ENCODE measurements around the gene GREB1L.

GREB1L gene

DNA sequence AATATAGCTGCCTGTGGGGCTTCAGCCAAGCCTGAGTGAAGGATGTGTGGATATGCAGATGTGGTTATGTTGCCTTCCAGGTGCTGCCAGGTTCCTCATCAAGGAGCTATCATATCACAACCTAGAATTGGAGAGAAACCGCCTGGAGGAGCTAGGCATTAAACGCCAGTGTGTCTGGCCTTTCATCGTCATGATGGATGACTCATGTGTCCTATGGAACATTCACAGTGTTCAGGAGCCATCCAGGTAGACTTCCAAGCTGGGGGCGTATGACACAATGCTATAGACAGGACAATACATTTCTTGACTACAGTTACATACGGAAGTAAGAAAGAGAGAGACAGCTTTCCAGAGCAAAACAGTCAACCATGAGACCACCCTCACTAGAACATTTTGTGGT is 271.7 kb downstream of the GREB1L start:
- TF ChIP-seq, protein P1, sequence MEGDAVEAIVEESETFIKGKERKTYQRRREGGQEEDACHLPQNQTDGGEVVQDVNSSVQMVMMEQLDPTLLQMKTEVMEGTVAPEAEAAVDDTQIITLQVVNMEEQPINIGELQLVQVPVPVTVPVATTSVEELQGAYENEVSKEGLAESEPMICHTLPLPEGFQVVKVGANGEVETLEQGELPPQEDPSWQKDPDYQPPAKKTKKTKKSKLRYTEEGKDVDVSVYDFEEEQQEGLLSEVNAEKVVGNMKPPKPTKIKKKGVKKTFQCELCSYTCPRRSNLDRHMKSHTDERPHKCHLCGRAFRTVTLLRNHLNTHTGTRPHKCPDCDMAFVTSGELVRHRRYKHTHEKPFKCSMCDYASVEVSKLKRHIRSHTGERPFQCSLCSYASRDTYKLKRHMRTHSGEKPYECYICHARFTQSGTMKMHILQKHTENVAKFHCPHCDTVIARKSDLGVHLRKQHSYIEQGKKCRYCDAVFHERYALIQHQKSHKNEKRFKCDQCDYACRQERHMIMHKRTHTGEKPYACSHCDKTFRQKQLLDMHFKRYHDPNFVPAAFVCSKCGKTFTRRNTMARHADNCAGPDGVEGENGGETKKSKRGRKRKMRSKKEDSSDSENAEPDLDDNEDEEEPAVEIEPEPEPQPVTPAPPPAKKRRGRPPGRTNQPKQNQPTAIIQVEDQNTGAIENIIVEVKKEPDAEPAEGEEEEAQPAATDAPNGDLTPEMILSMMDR (IDR thresholded peaks at IDR 0.05; ENCODE audit: low read depth, low read length), result no peak
- H3K4me3 ChIP-seq (ENCODE audit: low read depth, low read length), result no peak overlapping the region

DNA sequence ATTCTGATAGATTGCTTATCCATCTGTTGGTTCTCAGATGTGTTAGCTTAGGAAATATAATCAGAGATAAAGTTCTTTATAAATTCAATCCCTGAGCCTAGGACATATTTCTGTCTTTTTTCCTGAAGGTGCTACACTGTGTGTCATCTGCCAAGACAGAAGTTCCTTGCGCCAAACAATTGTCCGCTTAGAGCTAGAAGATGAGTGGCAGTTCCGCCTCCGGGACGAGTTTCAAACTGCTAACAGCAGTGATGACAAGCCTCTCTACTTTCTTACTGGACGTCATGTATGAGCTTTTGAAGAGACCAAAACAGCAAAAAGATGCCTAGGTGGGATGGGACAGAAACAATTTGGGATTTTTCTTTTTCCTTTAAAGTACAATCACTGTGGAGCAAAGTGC is 280.5 kb downstream of the GREB1L start:
- no peak overlapping the region for H3K4me3 ChIP-seq (ENCODE audit: low read depth, low read length)
- TF ChIP-seq, protein P1 (IDR thresholded peaks at IDR 0.05; ENCODE audit: low read depth, low read length), result no peak

- H3K4me3 ChIP-seq (ENCODE audit: low read depth, low read length), result no peak overlapping the region
- TF ChIP-seq, protein P1 (IDR thresholded peaks at IDR 0.05; ENCODE audit: low read depth, low read length), result no peak
Observed at GRCh38 chr18:21525916-21526315, 283.9 kb downstream of the GREB1L start.

- TF ChIP-seq, protein P1 (IDR thresholded peaks at IDR 0.05; ENCODE audit: low read depth, low read length), result no peak
- no peak overlapping the region for H3K4me3 ChIP-seq (ENCODE audit: low read depth, low read length)
Observed at GRCh38 chr18:21526463-21526862, 284.4 kb downstream of the GREB1L start.

- TF ChIP-seq, protein P1 (IDR thresholded peaks at IDR 0.05; ENCODE audit: low read depth, low read length), result no peak
- no peak overlapping the region for H3K4me3 ChIP-seq (ENCODE audit: low read depth, low read length)
Observed at GRCh38 chr18:21534327-21534726, 292.3 kb downstream of the GREB1L start.

GRCh38 chr18:21538230-21538629 is 296.2 kb downstream of the GREB1L start:
- H3K4me3 ChIP-seq (ENCODE audit: low read depth, low read length), result no peak overlapping the region
- TF ChIP-seq, protein P1 (IDR thresholded peaks at IDR 0.05; ENCODE audit: low read depth, low read length), result no peak

- H3K4me3 ChIP-seq (ENCODE audit: low read depth, low read length), result no peak overlapping the region
- TF ChIP-seq, protein P1 (IDR thresholded peaks at IDR 0.05; ENCODE audit: low read depth, low read length), result no peak
Observed at GRCh38 chr18:21546423-21546822, 304.4 kb downstream of the GREB1L start.
